Activated CD4-positive, CD25-positive, alpha-beta regulatory T cell (primary cell): ENCODE data around the gene FILIP1.

Experiments used
- DNase-seq, 4 experiments: peaks; one replicate each; lab custom pipeline; 2025; lab: John Stamatoyannopoulos, UW

The FILIP1 gene

GRCh38 chr6:75337835-75338580 is 155.6 kb downstream of the FILIP1 start:
- no peak for DNase-seq

DNA sequence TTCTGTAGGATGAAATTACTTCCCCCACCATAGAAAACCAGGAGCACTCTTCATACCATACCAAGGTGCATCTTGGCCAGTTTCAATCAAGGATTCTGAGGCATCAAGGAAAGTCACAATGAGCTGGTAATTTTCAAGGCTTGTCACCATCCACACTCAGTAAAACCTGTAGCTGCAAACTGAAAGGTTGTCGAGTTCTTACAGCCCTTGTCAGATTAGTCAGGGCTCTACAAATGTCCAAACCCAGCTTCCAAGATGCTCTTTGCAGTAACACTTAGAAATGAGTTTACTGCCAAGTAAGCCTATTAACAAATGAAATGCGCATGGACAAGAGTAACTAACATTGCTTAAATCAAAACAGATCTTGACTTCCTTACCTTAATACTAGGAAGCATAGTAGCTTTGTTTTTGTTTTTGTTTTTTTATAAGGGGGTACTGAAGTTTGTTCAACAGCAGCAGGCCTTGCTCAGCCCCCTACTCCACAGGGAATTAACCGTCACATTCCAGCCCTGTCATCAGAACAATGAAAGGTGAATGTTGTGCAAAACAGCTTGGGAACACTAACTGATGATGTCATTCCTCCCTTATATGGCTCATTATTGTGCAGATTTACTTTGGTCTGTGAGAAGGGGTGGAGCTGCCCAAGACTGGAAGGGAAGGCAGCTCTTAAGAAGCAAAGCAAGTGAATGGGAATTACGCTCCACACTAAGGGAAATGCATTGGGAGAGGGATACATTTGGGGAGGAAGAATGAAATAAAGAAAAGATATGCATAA is 159.1 kb downstream of the FILIP1 start:
- no peak for DNase-seq

DNA sequence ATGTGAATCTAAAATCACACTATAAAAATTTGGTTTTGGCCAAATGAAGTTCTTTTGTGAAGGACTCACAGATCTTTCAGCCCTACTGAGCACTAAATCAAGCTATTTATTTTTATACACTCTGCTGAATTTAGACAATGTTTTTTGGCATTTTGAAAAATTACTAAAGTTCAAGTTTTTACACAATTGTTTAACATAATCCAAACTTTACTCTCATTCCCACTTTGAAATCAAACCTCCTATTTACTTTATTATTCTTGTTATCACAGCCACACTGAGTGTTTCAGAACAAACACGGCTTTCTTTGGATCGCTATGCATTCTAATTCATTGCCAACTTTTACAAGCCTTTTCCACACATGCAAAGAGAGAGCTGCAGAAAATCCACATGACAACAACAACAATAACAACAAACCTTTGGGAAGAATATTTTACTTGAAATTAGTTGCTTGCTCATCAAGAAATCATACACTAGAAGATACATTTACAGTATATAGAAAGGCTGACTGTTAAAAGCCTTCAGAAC is 159.9 kb downstream of the FILIP1 start:
- no peak for DNase-seq

- DNase-seq, result no peak
Observed at GRCh38 chr6:75331151-75331550, 162.4 kb downstream of the FILIP1 start.

DNA sequence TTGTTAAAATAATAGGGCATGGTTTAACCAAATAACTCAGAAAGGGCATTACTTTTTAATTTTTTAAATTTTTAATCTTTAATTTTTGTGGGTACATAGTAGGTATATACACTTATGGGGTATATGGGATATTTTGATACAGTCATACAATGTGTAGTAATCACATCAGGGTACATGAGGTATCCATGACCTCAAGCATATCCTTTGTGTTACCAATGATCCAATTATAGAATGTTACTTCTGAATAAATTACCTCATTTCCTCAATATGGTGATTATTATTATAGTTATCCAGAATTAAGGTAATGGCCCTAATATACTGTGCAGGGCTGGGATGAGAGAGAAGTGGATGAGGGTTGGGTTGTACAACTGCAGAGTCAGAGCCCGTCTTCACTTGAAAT is 163.9 kb downstream of the FILIP1 start:
- DNase-seq, result no peak

DNA sequence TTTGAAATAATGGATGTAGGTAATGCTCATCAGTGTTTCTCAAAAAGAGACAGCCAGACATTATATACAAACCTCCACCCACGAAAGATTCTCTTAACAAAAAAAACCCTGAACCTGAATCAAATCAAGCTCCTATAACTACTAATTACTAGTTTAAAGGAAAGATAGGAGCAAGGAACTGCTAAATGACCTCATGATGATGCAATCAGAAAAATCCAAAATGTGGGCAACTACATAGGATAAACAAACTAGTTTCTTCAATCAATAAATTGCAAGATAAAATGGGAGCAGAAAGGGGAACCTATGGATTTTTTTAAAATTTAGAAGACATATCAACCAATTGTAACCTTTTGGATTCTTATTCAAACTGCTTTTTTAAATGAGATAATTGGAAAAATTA is 165.8 kb downstream of the FILIP1 start:
- DNase-seq, result no peak

- no peak for DNase-seq
Observed at GRCh38 chr6:75326557-75327258, 166.9 kb downstream of the FILIP1 start.

- DNase-seq, result no peak
Observed at GRCh38 chr6:75318900-75319299, 174.7 kb downstream of the FILIP1 start.

DNA sequence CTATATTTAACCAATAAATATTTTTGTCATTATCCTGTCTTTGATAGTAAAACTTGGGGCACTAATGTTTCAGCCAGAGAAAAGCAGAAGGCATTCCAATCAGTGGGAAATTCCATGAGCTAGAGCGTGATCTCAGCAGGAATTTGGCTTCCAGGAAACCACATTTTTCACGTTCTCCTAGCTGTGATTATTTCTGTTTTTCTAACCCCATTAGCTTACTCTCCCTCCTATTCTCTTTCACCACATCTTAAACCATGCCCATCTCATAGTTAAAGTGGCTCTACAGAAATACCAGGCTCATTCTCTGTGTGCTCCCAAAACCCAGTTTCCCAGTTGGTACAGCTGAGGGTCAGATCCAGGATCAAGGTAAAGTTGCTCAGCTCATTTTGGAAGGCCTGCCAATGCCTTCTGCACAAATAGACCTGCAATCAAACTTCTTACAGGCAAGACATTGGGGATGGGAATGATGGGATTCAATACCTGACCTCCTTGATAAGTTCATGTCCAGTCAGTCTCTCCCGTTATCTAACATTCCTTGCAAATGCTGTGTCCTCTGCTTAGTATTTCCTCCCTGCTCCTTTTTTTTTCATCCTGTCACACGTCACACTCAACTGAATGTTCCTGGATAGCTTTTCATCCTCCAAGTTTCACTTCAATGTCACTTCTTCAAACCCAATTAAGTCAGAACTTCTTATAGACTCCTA is 175.9 kb downstream of the FILIP1 start:
- no peak for DNase-seq

DNA sequence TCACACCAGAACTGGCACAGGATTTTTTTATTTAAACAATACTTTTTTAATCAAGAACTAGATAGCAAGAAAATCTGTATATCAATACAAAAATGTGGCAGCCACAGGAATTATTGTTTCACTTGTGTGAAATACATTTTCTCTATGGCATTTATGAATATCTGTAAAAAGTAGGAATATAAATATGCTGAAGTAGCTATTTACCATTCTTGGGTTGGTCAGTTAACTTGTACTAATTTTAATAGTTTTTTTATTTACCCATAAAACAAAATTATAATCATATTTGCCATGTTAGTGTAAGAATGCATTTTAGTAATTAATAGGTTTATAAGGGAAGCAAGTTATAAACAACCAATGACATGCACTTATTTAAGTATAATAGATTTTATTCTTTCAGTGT is 177.6 kb downstream of the FILIP1 start:
- no peak for DNase-seq

- no peak for DNase-seq
Observed at GRCh38 chr6:75308250-75308988, 185.2 kb downstream of the FILIP1 start.

DNA sequence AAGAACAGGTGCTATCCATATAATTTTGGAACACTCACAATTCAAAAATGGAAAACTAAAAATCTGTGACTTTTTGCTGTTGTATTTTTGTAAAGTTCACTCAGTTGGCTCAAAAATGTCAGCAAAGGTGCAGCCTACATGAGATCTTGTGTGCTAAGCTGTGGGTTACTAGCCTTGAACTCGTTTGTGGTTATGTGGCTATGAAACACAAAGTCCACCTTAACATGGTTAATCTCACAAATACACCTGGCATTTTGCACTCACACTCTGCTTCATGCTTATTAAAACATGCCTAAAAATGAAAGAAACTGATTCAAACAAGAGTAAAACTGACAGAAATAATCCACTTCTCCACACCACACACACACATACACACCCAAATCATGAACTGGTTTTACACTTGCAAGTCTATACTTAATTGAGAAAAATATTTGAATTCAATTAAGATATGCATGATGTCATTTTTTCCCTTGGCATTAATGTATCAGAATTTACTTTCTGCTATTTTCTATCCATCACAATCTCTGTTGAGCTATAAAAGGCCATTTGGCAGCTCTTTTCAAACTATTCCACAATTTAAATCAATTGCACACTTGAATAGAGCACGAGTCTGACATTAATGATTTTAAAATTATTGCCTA is 186.1 kb downstream of the FILIP1 start:
- no peak for DNase-seq

DNA sequence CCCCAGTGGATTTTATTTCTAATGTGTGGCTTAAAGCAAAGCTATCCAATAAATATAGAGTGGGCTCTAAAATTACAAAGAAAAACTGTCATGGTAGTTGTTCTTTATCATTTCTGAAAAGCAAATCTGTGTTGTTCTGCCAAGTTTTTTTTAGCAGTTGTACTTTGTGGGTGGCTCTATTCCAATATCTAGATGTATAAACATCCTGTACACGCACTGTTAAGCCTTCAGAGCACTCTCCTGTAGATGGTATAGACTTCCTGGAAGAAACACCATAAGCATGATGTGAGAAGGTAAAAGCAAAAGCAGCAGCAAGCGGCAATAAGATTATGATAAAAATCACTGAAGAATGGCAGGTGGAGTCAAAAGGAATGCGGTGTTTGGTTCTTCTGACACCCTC is 187.5 kb downstream of the FILIP1 start:
- DNase-seq, result no peak

GRCh38 chr6:75305573-75305972 is 188.0 kb downstream of the FILIP1 start:
- DNase-seq, result no peak

DNA sequence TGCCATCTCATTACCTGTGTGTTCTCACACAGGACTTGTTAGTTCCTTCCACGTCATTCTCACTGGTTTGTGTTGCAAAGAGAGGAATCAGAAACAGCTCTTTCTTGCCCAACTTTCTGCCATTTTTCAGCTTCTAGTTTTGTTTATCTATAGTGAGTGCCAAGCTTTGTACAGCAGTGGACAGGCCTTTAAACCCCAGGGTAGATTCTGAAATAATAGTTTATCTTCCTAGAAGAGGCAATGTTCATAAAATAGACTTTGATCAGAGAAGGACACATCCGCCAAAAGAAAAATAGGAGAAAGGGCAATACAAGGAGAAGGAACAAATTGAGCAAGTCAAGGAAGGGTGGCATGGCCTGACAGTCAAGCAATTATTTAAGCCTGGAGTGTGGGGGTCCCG is 191.3 kb downstream of the FILIP1 start:
- no peak for DNase-seq

GRCh38 chr6:75301537-75301936 is 192.1 kb downstream of the FILIP1 start:
- DNase-seq, result no peak

DNA sequence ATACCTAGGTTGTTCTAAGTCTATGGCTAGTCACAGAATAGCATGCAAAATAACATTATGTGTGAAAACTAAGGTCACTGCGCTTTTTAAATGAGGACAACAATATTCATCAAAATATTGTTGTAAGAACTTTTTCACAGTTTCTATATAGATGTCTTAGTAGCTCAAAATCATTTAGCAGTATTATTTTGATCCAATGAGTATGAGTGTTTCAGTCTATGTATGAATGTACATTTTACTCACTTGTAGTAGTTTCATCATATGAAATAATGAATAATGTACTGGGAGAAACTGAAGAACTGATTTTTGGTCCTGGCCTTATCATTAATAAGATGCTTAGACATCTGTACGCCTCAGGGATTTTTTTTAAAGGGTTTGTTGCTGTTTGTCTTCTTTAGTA is 192.5 kb downstream of the FILIP1 start:
- DNase-seq, result no peak

GRCh38 chr6:75300531-75300855 is 193.1 kb downstream of the FILIP1 start:
- DNase-seq, result no peak

GRCh38 chr6:75299801-75300530 is 193.6 kb downstream of the FILIP1 start:
- DNase-seq, result no peak
